PFSK-1 (cell line): Measurements from ENCODE around the gene PARD3B.

Experiments
- FOXP2 ChIP-seq: optimal IDR thresholded peaks from 2 replicates; pipeline ENCODE3; 2011; ENCODE audit warnings: borderline replicate concordance, control low read depth, inconsistent platforms; ENCODE audit not compliant: insufficient read depth; ENCODE audit errors: extremely low read length, extremely low read depth
- POLR2AphosphoS5 ChIP-seq: IDR thresholded peaks from 2 replicates; pipeline ENCODE4 v1.6.1; 2012; ENCODE audit warnings: low read depth, mild to moderate bottlenecking, control low read depth, low read length, moderate library complexity
- SIN3A ChIP-seq: IDR thresholded peaks from 2 replicates; pipeline ENCODE4 v1.6.1; 2012; ENCODE audit warnings: mild to moderate bottlenecking, low read length, moderate library complexity, borderline replicate concordance; ENCODE audit not compliant: insufficient read depth
- TAF1 ChIP-seq: IDR thresholded peaks from 2 replicates; pipeline ENCODE4 v1.6.1; 2012; ENCODE audit warnings: low read length, control low read depth, borderline replicate concordance; ENCODE audit not compliant: insufficient read depth
- TF ChIP-seq, protein P1 (sequence below), 2 experiments: IDR thresholded peaks; 2 replicates each; pipeline versions ENCODE4 v1.6.1 to v1.8.0; 2011 to 2012; ENCODE audit warnings: low read depth in 2 of 2, low read length in 2 of 2, control low read depth in 1 of 2, inconsistent platforms in 1 of 2, mild to moderate bottlenecking in 1 of 2, moderate library complexity in 1 of 2; ENCODE audit not compliant: insufficient read depth in 1 of 2

PARD3B gene

DNA sequence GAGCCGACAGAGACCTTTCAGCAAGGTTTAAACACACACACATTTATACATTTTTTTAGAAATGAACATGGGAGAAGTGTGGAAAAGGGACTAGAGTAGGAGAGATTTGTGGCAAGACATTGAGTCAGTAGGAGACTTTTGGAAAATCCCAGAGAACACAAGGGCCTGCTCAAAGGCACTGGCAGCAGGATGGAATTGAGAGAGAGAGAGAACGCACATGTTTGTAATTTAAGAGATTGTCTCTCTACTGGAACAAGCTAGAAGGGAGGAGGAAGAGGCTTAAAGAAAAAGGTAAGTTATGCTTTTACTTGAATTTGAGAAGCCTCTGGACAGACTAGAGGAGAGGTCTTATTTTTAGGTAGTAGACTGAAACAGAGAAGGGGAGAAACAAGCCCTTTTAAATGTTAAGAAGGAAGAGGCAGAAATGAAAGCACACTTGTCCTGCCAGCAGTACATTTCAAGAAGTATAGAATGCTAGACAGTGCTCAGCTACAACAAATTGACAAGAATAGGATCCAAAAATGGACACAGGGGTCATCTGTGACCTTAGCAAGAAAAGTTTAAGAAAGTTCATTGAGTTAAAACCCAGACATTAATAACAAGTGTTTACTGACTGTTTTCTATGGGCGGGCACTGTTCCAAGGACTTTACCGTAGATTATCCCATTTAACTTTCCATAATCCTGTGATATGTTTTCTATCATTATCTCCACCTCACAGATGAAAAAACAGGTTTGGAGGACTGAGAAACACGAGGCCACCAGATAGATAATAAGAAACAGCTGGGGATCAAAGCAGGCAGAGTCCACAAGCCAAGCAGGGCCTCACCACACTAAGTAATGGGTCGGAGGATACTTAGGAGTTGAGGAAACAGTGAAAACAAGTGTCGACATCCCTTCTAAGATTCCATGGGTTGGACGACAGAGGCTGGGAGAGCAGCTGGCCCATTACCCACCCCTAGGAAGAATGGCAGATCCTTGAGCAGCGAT, 830.5 kb downstream of the PARD3B start:
- TF ChIP-seq POLR2AphosphoS5 (no peak), TAF1 (no peak), SIN3A (no peak), FOXP2 (no peak)
- TF ChIP-seq, protein P1, sequence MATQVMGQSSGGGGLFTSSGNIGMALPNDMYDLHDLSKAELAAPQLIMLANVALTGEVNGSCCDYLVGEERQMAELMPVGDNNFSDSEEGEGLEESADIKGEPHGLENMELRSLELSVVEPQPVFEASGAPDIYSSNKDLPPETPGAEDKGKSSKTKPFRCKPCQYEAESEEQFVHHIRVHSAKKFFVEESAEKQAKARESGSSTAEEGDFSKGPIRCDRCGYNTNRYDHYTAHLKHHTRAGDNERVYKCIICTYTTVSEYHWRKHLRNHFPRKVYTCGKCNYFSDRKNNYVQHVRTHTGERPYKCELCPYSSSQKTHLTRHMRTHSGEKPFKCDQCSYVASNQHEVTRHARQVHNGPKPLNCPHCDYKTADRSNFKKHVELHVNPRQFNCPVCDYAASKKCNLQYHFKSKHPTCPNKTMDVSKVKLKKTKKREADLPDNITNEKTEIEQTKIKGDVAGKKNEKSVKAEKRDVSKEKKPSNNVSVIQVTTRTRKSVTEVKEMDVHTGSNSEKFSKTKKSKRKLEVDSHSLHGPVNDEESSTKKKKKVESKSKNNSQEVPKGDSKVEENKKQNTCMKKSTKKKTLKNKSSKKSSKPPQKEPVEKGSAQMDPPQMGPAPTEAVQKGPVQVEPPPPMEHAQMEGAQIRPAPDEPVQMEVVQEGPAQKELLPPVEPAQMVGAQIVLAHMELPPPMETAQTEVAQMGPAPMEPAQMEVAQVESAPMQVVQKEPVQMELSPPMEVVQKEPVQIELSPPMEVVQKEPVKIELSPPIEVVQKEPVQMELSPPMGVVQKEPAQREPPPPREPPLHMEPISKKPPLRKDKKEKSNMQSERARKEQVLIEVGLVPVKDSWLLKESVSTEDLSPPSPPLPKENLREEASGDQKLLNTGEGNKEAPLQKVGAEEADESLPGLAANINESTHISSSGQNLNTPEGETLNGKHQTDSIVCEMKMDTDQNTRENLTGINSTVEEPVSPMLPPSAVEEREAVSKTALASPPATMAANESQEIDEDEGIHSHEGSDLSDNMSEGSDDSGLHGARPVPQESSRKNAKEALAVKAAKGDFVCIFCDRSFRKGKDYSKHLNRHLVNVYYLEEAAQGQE (IDR thresholded peaks at IDR 0.05; ENCODE audit: insufficient read depth in 1 of 2, low read depth in 2 of 2, low read length in 2 of 2): no peak

DNA sequence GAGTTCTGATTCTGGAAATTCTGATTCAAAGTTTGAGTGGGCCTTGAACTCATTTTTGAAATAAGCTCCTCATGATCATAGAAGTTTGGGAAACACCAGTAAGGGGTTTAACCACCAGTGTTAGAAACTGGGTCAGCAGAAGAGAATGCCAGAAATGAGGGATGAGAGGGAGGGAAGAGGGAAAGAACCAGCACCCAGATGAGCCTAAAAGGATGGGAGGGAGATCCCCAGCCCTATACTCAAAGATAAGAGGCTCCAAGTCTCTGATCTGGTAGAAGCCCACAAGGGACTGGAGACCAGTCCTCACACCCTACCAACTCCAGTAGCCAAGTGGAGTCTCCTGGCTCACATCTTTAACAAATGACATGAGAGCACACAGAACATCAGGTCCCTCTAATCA, 832.0 kb downstream of the PARD3B start:
- no peak for TF ChIP-seq TAF1
- no peak for TF ChIP-seq POLR2AphosphoS5
- no peak for TF ChIP-seq SIN3A
- no peak for TF ChIP-seq FOXP2
- TF ChIP-seq, protein P1 (IDR thresholded peaks at IDR 0.05; ENCODE audit: insufficient read depth in 1 of 2, low read depth in 2 of 2, low read length in 2 of 2): no peak

DNA sequence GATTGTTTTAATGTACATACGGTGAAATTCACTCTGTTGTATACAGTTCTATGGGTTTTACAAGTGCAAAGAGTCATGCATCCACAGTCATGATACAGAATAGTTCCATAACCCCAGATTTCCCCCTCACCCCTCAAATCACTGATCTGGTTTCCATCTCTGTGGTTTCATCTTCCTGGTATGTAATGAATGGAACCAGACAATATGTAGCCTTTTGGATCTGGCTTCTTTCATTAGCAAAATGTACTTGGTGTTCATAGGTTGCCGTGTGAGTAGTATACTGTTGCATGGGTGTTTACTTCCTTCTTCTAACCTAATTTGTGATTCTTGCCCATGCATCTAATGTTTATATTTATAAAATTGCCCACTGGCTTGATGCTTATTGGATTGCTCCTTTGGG, 838.3 kb downstream of the PARD3B start:
- TF ChIP-seq, protein P1 (IDR thresholded peaks at IDR 0.05; ENCODE audit: insufficient read depth in 1 of 2, low read depth in 2 of 2, low read length in 2 of 2): no peak
- TF ChIP-seq POLR2AphosphoS5 (no peak), TAF1 (no peak), SIN3A (no peak), FOXP2 (no peak)

DNA sequence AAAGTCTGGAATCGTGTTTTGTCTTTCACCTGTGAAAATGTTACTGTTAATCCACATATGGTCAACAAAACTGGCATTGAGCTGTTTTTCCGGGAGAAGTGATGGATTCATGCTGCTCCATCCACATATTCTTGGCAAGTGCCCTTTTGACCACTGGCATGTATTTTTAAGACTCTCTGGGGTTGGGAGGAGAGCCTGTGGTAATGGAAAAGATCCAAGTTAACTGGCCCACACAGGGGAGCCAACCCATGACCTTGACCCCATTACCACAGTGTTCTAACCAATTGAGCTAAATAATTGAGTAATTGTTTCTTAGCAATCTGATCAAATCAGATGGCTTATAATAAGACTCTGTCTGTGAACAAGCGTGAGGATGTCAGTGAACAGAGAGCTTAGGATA, 840.8 kb downstream of the PARD3B start:
- TF ChIP-seq, protein P1 (IDR thresholded peaks at IDR 0.05; ENCODE audit: insufficient read depth in 1 of 2, low read depth in 2 of 2, low read length in 2 of 2): no peak
- TF ChIP-seq SIN3A (no peak), TAF1 (no peak), FOXP2 (no peak), POLR2AphosphoS5 (no peak)
